H1 (cell line): Measurements from ENCODE around the gene ERC1. TPM values are rescaled to one million over a fixed set of nuclear protein-coding genes. Genes with fewer than 3 reads are reported as not detected.

ENCODE experiments used
- CTCF ChIA-PET: fragments of 300-600 bp; sonication (Branson Sonifier 250); formaldehyde crosslinking; loops from one replicate; lab custom pipeline; 2021; ENCODE audit not compliant: partially characterized antibody; lab: Charles Lee
- POLR2A ChIA-PET: fragments of 300-600 bp; sonication (Branson Sonifier 250); formaldehyde crosslinking; loops from one replicate; lab custom pipeline; 2021; ENCODE audit warnings: inconsistent platforms; ENCODE audit not compliant: partially characterized antibody; lab: Charles Lee
- DNase-seq, 2 experiments: peaks; one replicate each; pipeline versions ENCODE4 v3.0.0 to v3.0.0-alpha.2; 2010 to 2022; ENCODE audit warnings: low spot score in 2 of 2, low read depth in 1 of 2, mixed read lengths in 1 of 2
- FAIRE-seq: peaks from 2 replicates; lab custom pipeline; 2011; peaks lifted over from hg19 to GRCh38; lab: Jason Lieb, UNC
- H2AFZ ChIP-seq: 2 replicates; pipeline ENCODE4 v1.8.1; 2012; ENCODE audit warnings: low read length, inconsistent platforms
- H2AK5ac ChIP-seq: 2 replicates; pipeline ENCODE4 v1.6.1; 2013; ENCODE audit warnings: low read depth, low read length
- H2BK120ac ChIP-seq: replicated peaks from 2 replicates; pipeline ENCODE3; 2013; ENCODE audit warnings: low read depth, low read length, inconsistent platforms
- H2BK12ac ChIP-seq: 2 replicates; pipeline ENCODE4 v1.6.1; 2013; ENCODE audit warnings: low read depth, low read length
- H2BK15ac ChIP-seq: 2 replicates; pipeline ENCODE4 v1.6.1; 2013; ENCODE audit warnings: low read length
- H2BK20ac ChIP-seq: 2 replicates; pipeline ENCODE4 v1.6.1; 2013; ENCODE audit warnings: low read length
- H2BK5ac ChIP-seq: 2 replicates; pipeline ENCODE4 v1.6.1; 2013; ENCODE audit warnings: low read depth, low read length
- H3K14ac ChIP-seq: 2 replicates; pipeline ENCODE4 v1.6.1; 2013; ENCODE audit warnings: inconsistent platforms; ENCODE audit not compliant: insufficient read length
- H3K18ac ChIP-seq: 2 replicates; pipeline ENCODE4 v1.6.1; 2013; ENCODE audit warnings: low read length; ENCODE audit errors: extremely low read depth
- H3K23ac ChIP-seq: 2 replicates; pipeline ENCODE4 v1.6.1; 2013; ENCODE audit warnings: inconsistent platforms; ENCODE audit not compliant: insufficient read length
- H3K23me2 ChIP-seq: 2 replicates; pipeline ENCODE4 v1.6.1; 2013; ENCODE audit warnings: low read depth, low read length
- H3K27ac ChIP-seq: 2 replicates; pipeline ENCODE4 v1.6.1; 2011; ENCODE audit warnings: low read depth, low read length, inconsistent platforms
- H3K27me3 ChIP-seq, 4 experiments: replicated peaks in 1 of 4; 1 replicate in 1 of 4; 2 replicates in 3 of 4; pipeline versions ENCODE4 v1.6.1 to v1.8.1; 2011 to 2013; ENCODE audit warnings: low read length in 3 of 4, mild to moderate bottlenecking in 3 of 4, inconsistent platforms in 2 of 4, mixed read lengths in 2 of 4, moderate library complexity in 1 of 4; ENCODE audit not compliant: control insufficient read depth in 3 of 4, insufficient read depth in 3 of 4; ENCODE audit errors: extremely low read depth in 1 of 4
- H3K36me3 ChIP-seq, 4 experiments: 2 replicates each; pipeline versions ENCODE4 v1.6.1 to v1.8.1; 2011 to 2013; ENCODE audit warnings: mild to moderate bottlenecking in 4 of 4, low read length in 3 of 4, moderate library complexity in 2 of 4, control low read depth in 1 of 4, inconsistent platforms in 1 of 4; ENCODE audit not compliant: insufficient read depth in 4 of 4, control insufficient read depth in 2 of 4
- H3K4ac ChIP-seq: replicated peaks from 2 replicates; pipeline ENCODE3; 2013; ENCODE audit warnings: low read length, low read depth, mixed read lengths, inconsistent platforms; ENCODE audit not compliant: insufficient read length
- H3K4me1 ChIP-seq, 4 experiments: replicated peaks in 1 of 4; 1 replicate in 1 of 4; 2 replicates in 3 of 4; pipeline versions ENCODE4 v1.6.1 to v1.8.1; 2011 to 2013; ENCODE audit warnings: low read length in 3 of 4, inconsistent platforms in 2 of 4, mixed read lengths in 1 of 4; ENCODE audit not compliant: insufficient read depth in 4 of 4, control insufficient read depth in 3 of 4
- H3K4me2 ChIP-seq, 2 experiments: 2 replicates each; pipeline versions ENCODE4 v1.6.1 to v1.8.1; 2011 to 2013; ENCODE audit warnings: low read depth in 2 of 2, low read length in 2 of 2, control low read depth in 1 of 2, inconsistent platforms in 1 of 2, mild to moderate bottlenecking in 1 of 2; ENCODE audit not compliant: insufficient read depth in 1 of 2
- H3K4me3 ChIP-seq, 4 experiments: fragments of 200-600, 300-600 bp in 1 of 4; sonication (generic), shearing (Covaris generic), sonication (Bioruptor Twin) in 1 of 4; 2 replicates each; pipeline versions ENCODE4 v1.5.1 to v1.8.1; 2011 to 2016; ENCODE audit warnings: low read length in 4 of 4, low read depth in 3 of 4, control low read depth in 2 of 4, inconsistent platforms in 2 of 4, mild to moderate bottlenecking in 2 of 4, mixed read lengths in 1 of 4, moderate library complexity in 1 of 4; ENCODE audit not compliant: insufficient read depth in 2 of 4; ENCODE audit errors: extremely low read depth in 1 of 4
- H3K56ac ChIP-seq: replicated peaks from 2 replicates; pipeline ENCODE3; 2013; ENCODE audit warnings: low read depth, mild to moderate bottlenecking, mixed read lengths, low read length, inconsistent platforms; ENCODE audit not compliant: insufficient read length
- H3K79me1 ChIP-seq: 2 replicates; pipeline ENCODE4 v1.6.1; 2013; ENCODE audit warnings: low read depth, low read length, control low read depth
- H3K79me2 ChIP-seq, 2 experiments: 2 replicates each; pipeline versions ENCODE4 v1.6.1 to v1.8.1; 2012 to 2013; ENCODE audit warnings: low read length in 2 of 2, mild to moderate bottlenecking in 2 of 2, inconsistent platforms in 1 of 2; ENCODE audit not compliant: insufficient read depth in 2 of 2, control insufficient read depth in 1 of 2
- H3K9ac ChIP-seq, 4 experiments: replicated peaks in 1 of 4; 1 replicate in 1 of 4; 2 replicates in 3 of 4; pipeline versions ENCODE4 v1.6.1 to v1.8.1; 2011 to 2013; ENCODE audit warnings: low read depth in 3 of 4, low read length in 3 of 4, control low read depth in 2 of 4, mild to moderate bottlenecking in 2 of 4, moderate library complexity in 2 of 4, inconsistent platforms in 1 of 4; ENCODE audit errors: extremely low read depth in 1 of 4
- H3K9me3 ChIP-seq, 2 experiments: 2 replicates each; pipeline versions ENCODE4 v1.6.1 to v1.8.1; 2012 to 2013; ENCODE audit warnings: mild to moderate bottlenecking in 2 of 2, moderate library complexity in 2 of 2, control low read depth in 1 of 2, inconsistent platforms in 1 of 2, low read depth in 1 of 2, low read length in 1 of 2, mixed read lengths in 1 of 2; ENCODE audit not compliant: insufficient read depth in 2 of 2
- H4K20me1 ChIP-seq, 2 experiments: replicated peaks in 1 of 2; 2 replicates each; pipeline versions ENCODE3 to v1.8.1; 2011 to 2013; ENCODE audit warnings: inconsistent platforms in 2 of 2, low read length in 2 of 2, mild to moderate bottlenecking in 1 of 2; ENCODE audit not compliant: insufficient read depth in 2 of 2, control insufficient read depth in 1 of 2
- H4K5ac ChIP-seq: 2 replicates; pipeline ENCODE4 v1.6.1; 2013; ENCODE audit warnings: low read length, low read depth, mixed read lengths, inconsistent platforms; ENCODE audit not compliant: insufficient read length
- H4K8ac ChIP-seq: 2 replicates; pipeline ENCODE4 v1.8.0; 2013; ENCODE audit warnings: mild to moderate bottlenecking, moderate library complexity, low read length, inconsistent platforms; ENCODE audit not compliant: insufficient read depth; ENCODE audit errors: extremely low read depth
- H4K91ac ChIP-seq: replicated peaks from 2 replicates; pipeline ENCODE3; 2013; ENCODE audit warnings: low read length, mixed read lengths, inconsistent platforms; ENCODE audit not compliant: insufficient read length
- CTCF ChIP-seq, 3 experiments: IDR thresholded peaks; 1 replicate in 2 of 3; 2 replicates in 1 of 3; pipeline versions ENCODE4 v1.5.1 to v1.6.1; 2011; ENCODE audit warnings: low read length in 3 of 3, mild to moderate bottlenecking in 3 of 3, inconsistent platforms in 2 of 3, low read depth in 1 of 3, moderate library complexity in 1 of 3; ENCODE audit not compliant: insufficient read depth in 1 of 3; ENCODE audit errors: control extremely low read depth in 1 of 3
- HDAC2 ChIP-seq, 2 experiments: fragments of 300-600 bp in 1 of 2; sonication (generic) in 1 of 2; IDR thresholded peaks; 2 replicates each; pipeline ENCODE4 v1.6.1; 2011 to 2012; ENCODE audit warnings: low read depth in 2 of 2, low read length in 2 of 2, mild to moderate bottlenecking in 2 of 2, moderate library complexity in 2 of 2, borderline replicate concordance in 1 of 2, inconsistent platforms in 1 of 2
- RBBP5 ChIP-seq: IDR thresholded peaks from 2 replicates; pipeline ENCODE4 v1.7.1; 2012; ENCODE audit warnings: low read depth, mild to moderate bottlenecking, inconsistent platforms, low read length, moderate library complexity, borderline replicate concordance
- WGBS, 2 experiments: shearing (Covaris generic) in 1 of 2; methylation state at CpG; one replicate each; pipeline versions ENCODE4 v1.1.6 to v1.1.7; 2013 to 2015; ENCODE audit warnings: low lambda C conversion rate in 2 of 2, mixed read lengths in 2 of 2, inconsistent platforms in 1 of 2, low coverage in 1 of 2, missing lambda C conversion rate in 1 of 2; ENCODE audit not compliant: insufficient replicate concordance in 2 of 2, insufficient coverage in 1 of 2, insufficient read length in 1 of 2; ENCODE audit errors: extremely low coverage in 1 of 2, missing lambda C conversion rate in 1 of 2; 5-methylcytosine and 5-hydroxymethylcytosine counted together
- polyA plus RNA-seq, 7 experiments: library from polyadenylated mRNA; depleted of rRNA in 3 of 7; stranded (reverse) in 5 of 7; unstranded in 2 of 7; fragments of >200 nt in 5 of 7; fragments of 200-250 nt in 2 of 7; gene quantifications; 1 replicate in 5 of 7; 2 replicates in 1 of 7; 4 replicates in 1 of 7; pipeline versions ENCODE4 v1.2.1 to v1.2.3, GENCODE V29; 2011 to 2013; ENCODE audit warnings: missing spikeins in 2 of 7, mixed read lengths in 2 of 7
- total RNA-seq: library from RNA; stranded (reverse); fragmentation: NEBNext Ultra II Directional; extraction: Animal tissue kit (Norgen Biotek cat#: 25700); gene quantifications from 2 replicates; pipeline ENCODE4 v1.2.1, GENCODE V29; 2021

The ERC1 gene
- total and polyA plus RNA-seq, 2 of the 8 experiments (the other 6 are each of a cell fraction or from before 2014, with no cell fraction given), result 7.8 to 45.7 TPM

GRCh38 chr12:1503281-1503711 is 512.3 kb downstream of the ERC1 start:
- Histone ChIP-seq H3K4me3 (no peak overlapping the region), H2BK15ac (no peak overlapping the region; the same call in 1 of the 2 replicates), H3K79me1 (no peaks in the 10 kb centered on the region), H3K27ac (no peak overlapping the region), H4K5ac (no peak overlapping the region), H3K23me2 (0 out of 2 replicates have a peak, but pooled peaks cover 2% of the 10 kb centered on the region), H4K91ac (no peak overlapping the region), H3K18ac (no peak overlapping the region; the same call in 1 of the 2 replicates), H3K9ac (no peak overlapping the region), H2AK5ac (no peak overlapping the region), H3K4me2 (no peak overlapping the region), H3K56ac (no peak overlapping the region), H3K4me1 (peaks cover 0 to 3% (median 0%) of the 10 kb centered on the region in 4 experiments; a peak in 1 of 7 replicates), H3K14ac (no peak overlapping the region), H3K36me3 (no peaks in the 10 kb centered on the region), H3K9me3 (peaks cover 0 to 2% of the 10 kb centered on the region in 2 experiments; a peak in 1 of 4 replicates), H2BK20ac (no peak overlapping the region), H2AFZ (no peak overlapping the region), H2BK5ac (no peak overlapping the region), H3K4ac (no peak overlapping the region), H2BK120ac (no peak overlapping the region), H3K23ac (no peak overlapping the region), H3K79me2 (no peaks in the 10 kb centered on the region), H2BK12ac (no peak overlapping the region), H3K27me3 (no peaks in the 10 kb centered on the region), H4K8ac (no peak overlapping the region), H4K20me1 (no peaks in the 10 kb centered on the region)
- WGBS, 2 experiments, result 86% methylated on average over 22 of the region's 22 CpGs; no CpG with 5 or more reads in 1 of the 2 experiments
- no peak for FAIRE-seq
- CTCF ChIA-PET, result interaction anchor here (0.6 to 1.6 kb wide), 12 partner anchors 12 to 971 kb away, joined by 3 to 5 read pairs (median 3); no protein-coding TSS in a partner anchor
- peak in 1 of 2 experiments; percentile 45 for DNase-seq
- TF ChIP-seq HDAC2 (IDR thresholded peaks at IDR 0.05; ENCODE audit: borderline replicate concordance in 1 of 2, low read depth in 2 of 2, low read length in 2 of 2), result no peak
- peak in 1 of 3 experiments; percentile 10; a peak in 1 of 4 replicates for TF ChIP-seq CTCF (IDR thresholded peaks at IDR 0.05; ENCODE audit: control extremely low read depth in 1 of 3, insufficient read depth in 1 of 3, low read depth in 1 of 3, low read length in 3 of 3)
- no peak for TF ChIP-seq RBBP5
- POLR2A ChIA-PET, result no interaction called here
